Liver (tissue), 9 donors: ENCODE results near the gene MAGI1. TPM values are rescaled to one million over a fixed set of nuclear protein-coding genes. Genes with fewer than 3 reads are reported as not detected.

ENCODE experiments used
- DNase-seq: peaks from one replicate; pipeline ENCODE4 v3.0.0-alpha.2; 2017; ENCODE audit warnings: low spot score
- H3K27ac ChIP-seq, 2 donors: one replicate each; pipeline ENCODE4 v1.7.0; 2013; ENCODE audit warnings: inconsistent platforms in 2 of 2, low read length in 2 of 2, control low read depth in 1 of 2, low read depth in 1 of 2, mild to moderate bottlenecking in 1 of 2
- H3K27me3 ChIP-seq, 4 donors: one replicate each; pipeline versions ENCODE4 v1.6.1 to v1.7.0; 2013; ENCODE audit warnings: low read length in 3 of 4, inconsistent platforms in 1 of 4, mild to moderate bottlenecking in 1 of 4, moderate library complexity in 1 of 4; ENCODE audit not compliant: control insufficient read depth in 4 of 4, insufficient read depth in 4 of 4
- H3K36me3 ChIP-seq, 4 donors: one replicate each; pipeline versions ENCODE4 v1.6.1 to v1.7.0; 2013; ENCODE audit warnings: low read length in 3 of 4, mild to moderate bottlenecking in 3 of 4, low read depth in 1 of 4, moderate library complexity in 1 of 4; ENCODE audit not compliant: control insufficient read depth in 4 of 4, insufficient read depth in 3 of 4
- H3K4me1 ChIP-seq, 4 donors: one replicate each; pipeline versions ENCODE4 v1.6.1 to v1.7.0; 2013; ENCODE audit warnings: low read length in 3 of 4, mild to moderate bottlenecking in 3 of 4, moderate library complexity in 1 of 4; ENCODE audit not compliant: control insufficient read depth in 4 of 4, insufficient read depth in 4 of 4
- H3K4me3 ChIP-seq, 3 donors: one replicate each; pipeline versions ENCODE4 v1.6.1 to v1.7.0; 2013; ENCODE audit warnings: low read length in 3 of 3, control low read depth in 1 of 3, low read depth in 1 of 3, mild to moderate bottlenecking in 1 of 3
- H3K9ac ChIP-seq, 2 donors: one replicate each; pipeline ENCODE4 v1.7.0; 2013; ENCODE audit warnings: low read length in 2 of 2, mild to moderate bottlenecking in 2 of 2, moderate library complexity in 2 of 2, control low read depth in 1 of 2, low read depth in 1 of 2
- H3K9me3 ChIP-seq, 4 donors: one replicate each; pipeline versions ENCODE4 v1.6.1 to v1.7.0; 2013; ENCODE audit warnings: low read length in 3 of 4; ENCODE audit not compliant: control insufficient read depth in 4 of 4
- ATF3 ChIP-seq: IDR thresholded peaks from 2 replicates; pipeline ENCODE4 v1.6.1; 2016; ENCODE audit warnings: antibody characterized with exemption
- CTCF ChIP-seq: fragments of 150-350 bp; IDR thresholded peaks from 2 replicates; pipeline ENCODE4 v1.5.1; 2017; ENCODE audit warnings: improper control_type of control experiment, low read depth, low read length; ENCODE audit not compliant: missing input control
- EGR1 ChIP-seq, 2 donors: IDR thresholded peaks; 2 replicates each; pipeline ENCODE4 v1.6.1; 2016 to 2018; ENCODE audit warnings: antibody characterized with exemption in 2 of 2, low read depth in 2 of 2
- FOXA1 ChIP-seq: IDR thresholded peaks from 2 replicates; pipeline ENCODE4 v1.6.1; 2016; ENCODE audit warnings: antibody characterized with exemption
- FOXA2 ChIP-seq: IDR thresholded peaks from 2 replicates; pipeline ENCODE4 v1.6.1; 2016; ENCODE audit warnings: antibody characterized with exemption
- GABPA ChIP-seq, 2 donors: IDR thresholded peaks in 1 of 2; conservative IDR thresholded peaks in 1 of 2; 2 replicates each; pipeline ENCODE4 v1.6.1; 2016; ENCODE audit warnings: antibody characterized with exemption in 2 of 2, mild to moderate bottlenecking in 1 of 2, moderate library complexity in 1 of 2
- HNF4A ChIP-seq, 2 donors: conservative IDR thresholded peaks; 2 replicates each; pipeline ENCODE4 v1.6.1; 2016; ENCODE audit warnings: antibody characterized with exemption in 2 of 2, mild to moderate bottlenecking in 2 of 2
- HNF4G ChIP-seq: IDR thresholded peaks from 2 replicates; pipeline ENCODE4 v1.6.1; 2016; ENCODE audit warnings: antibody characterized with exemption
- JUND ChIP-seq, 2 donors: IDR thresholded peaks; 2 replicates each; pipeline ENCODE4 v1.6.1; 2016; ENCODE audit warnings: antibody characterized with exemption in 2 of 2
- MAX ChIP-seq: IDR thresholded peaks from 2 replicates; pipeline ENCODE4 v1.6.1; 2016; ENCODE audit warnings: antibody characterized with exemption
- NR2F2 ChIP-seq: IDR thresholded peaks from 2 replicates; pipeline ENCODE4 v1.6.1; 2016; ENCODE audit warnings: antibody characterized with exemption
- RAD21 ChIP-seq, 2 donors: IDR thresholded peaks; 2 replicates each; pipeline ENCODE4 v1.6.1; 2016; ENCODE audit warnings: antibody characterized with exemption in 2 of 2, mild to moderate bottlenecking in 2 of 2
- REST ChIP-seq: IDR thresholded peaks from 2 replicates; pipeline ENCODE4 v1.6.1; 2016; ENCODE audit warnings: antibody characterized with exemption, mild to moderate bottlenecking
- RXRA ChIP-seq, 2 donors: IDR thresholded peaks; 2 replicates each; pipeline ENCODE4 v1.6.1; 2017 to 2018; ENCODE audit warnings: antibody characterized with exemption in 2 of 2, mild to moderate bottlenecking in 1 of 2
- SP1 ChIP-seq: IDR thresholded peaks from 2 replicates; pipeline ENCODE4 v1.6.1; 2018; ENCODE audit warnings: antibody characterized with exemption, mild to moderate bottlenecking
- TAF1 ChIP-seq: conservative IDR thresholded peaks from 2 replicates; pipeline ENCODE4 v1.6.1; 2016; ENCODE audit warnings: antibody characterized with exemption, mild to moderate bottlenecking
- YY1 ChIP-seq: IDR thresholded peaks from 2 replicates; pipeline ENCODE4 v1.6.1; 2016; ENCODE audit warnings: antibody characterized with exemption, mild to moderate bottlenecking
- ZBTB33 ChIP-seq: IDR thresholded peaks from 2 replicates; pipeline ENCODE4 v1.6.1; 2016; ENCODE audit warnings: antibody characterized with exemption
- WGBS: extraction: QIAGEN DNeasy Blood & Tissue Kit; methylation state at CpG from one replicate; pipeline ENCODE4 v1.1.7; 2013; 5-methylcytosine and 5-hydroxymethylcytosine counted together
- polyA plus RNA-seq, 2 donors: library from polyadenylated mRNA; stranded (reverse) in 1 of 2; unstranded in 1 of 2; fragments of 200-250 nt in 1 of 2; fragments of >200 nt in 1 of 2; fragmentation: Nextera tagmentation in 1 of 2; extraction: Ambion mirVana in 1 of 2; gene quantifications; one replicate each; pipeline versions ENCODE4 v1.2.1 to v1.2.3, GENCODE V29; 2013 to 2015
- total RNA-seq, 2 donors: library from RNA; depleted of rRNA; stranded (reverse); fragments of >200 nt; gene quantifications; one replicate each; pipeline ENCODE4 v1.2.3, GENCODE V29; 2014
- donor health status: healthy.
- donor health status: healthy.
- donor health status: healthy.
- donor health status: healthy.
- donor health status: healthy.

Gene MAGI1
- total and polyA plus RNA-seq, 4 donors: 9.6 to 68.8 (median 14.0) TPM

- peaks cover 9 to 31% (median 26%) of the 10 kb centered on the region in 4 donors for H3K4me1 ChIP-seq
- peak; percentile 24 for TF ChIP-seq MAX
- TF ChIP-seq YY1: peak; percentile 23
- TF ChIP-seq SP1: no peak
- TF ChIP-seq HNF4G: peak; percentile 6
- TF ChIP-seq REST: no peak
- no peak for TF ChIP-seq ATF3
- no peak for TF ChIP-seq FOXA2
- no peak for TF ChIP-seq CTCF
- TF ChIP-seq NR2F2: no peak
- TF ChIP-seq EGR1 (IDR thresholded peaks at IDR 0.05; ENCODE audit: low read depth in 2 of 2): no peak
- no peak for TF ChIP-seq JUND (IDR thresholded peaks at IDR 0.05)
- TF ChIP-seq RAD21 (IDR thresholded peaks at IDR 0.05): peak in 1 of 2 donors; percentile 15
- no peak for TF ChIP-seq FOXA1
- no peak for TF ChIP-seq TAF1
- TF ChIP-seq GABPA (IDR thresholded peaks at IDR 0.05 in 1 of 2, conservative IDR thresholded peaks at IDR 0.05 in 1 of 2): no peak
- no peak for TF ChIP-seq HNF4A (conservative IDR thresholded peaks at IDR 0.05)
- no peak for TF ChIP-seq ZBTB33
- TF ChIP-seq RXRA (IDR thresholded peaks at IDR 0.05): peak in 1 of 2 donors; percentile 31
- peak overlapping the region in 1 of 2 donors; percentile 44 for H3K27ac ChIP-seq
- 30% methylated on average over 2 of the region's 2 CpGs for WGBS
- H3K4me3 ChIP-seq: no peak overlapping the region
- H3K36me3 ChIP-seq: no peaks in the 10 kb centered on the region
- H3K9me3 ChIP-seq: no peaks in the 10 kb centered on the region
- no peak for DNase-seq
- no peaks in the 10 kb centered on the region for H3K27me3 ChIP-seq
- no peak overlapping the region for H3K9ac ChIP-seq
Observed at GRCh38 chr3:66055289-66055688, 16.6 kb upstream of the MAGI1 start.
